Measurements from ENCODE around the gene KRTAP3-3. TPM values are rescaled to one million over a fixed set of nuclear protein-coding genes. Genes with fewer than 3 reads are reported as not detected.

KRTAP3-3 gene
- total and polyA plus RNA-seq, 2 of the 4 experiments (the other 2 are of a cell fraction) = not detected

DNA sequence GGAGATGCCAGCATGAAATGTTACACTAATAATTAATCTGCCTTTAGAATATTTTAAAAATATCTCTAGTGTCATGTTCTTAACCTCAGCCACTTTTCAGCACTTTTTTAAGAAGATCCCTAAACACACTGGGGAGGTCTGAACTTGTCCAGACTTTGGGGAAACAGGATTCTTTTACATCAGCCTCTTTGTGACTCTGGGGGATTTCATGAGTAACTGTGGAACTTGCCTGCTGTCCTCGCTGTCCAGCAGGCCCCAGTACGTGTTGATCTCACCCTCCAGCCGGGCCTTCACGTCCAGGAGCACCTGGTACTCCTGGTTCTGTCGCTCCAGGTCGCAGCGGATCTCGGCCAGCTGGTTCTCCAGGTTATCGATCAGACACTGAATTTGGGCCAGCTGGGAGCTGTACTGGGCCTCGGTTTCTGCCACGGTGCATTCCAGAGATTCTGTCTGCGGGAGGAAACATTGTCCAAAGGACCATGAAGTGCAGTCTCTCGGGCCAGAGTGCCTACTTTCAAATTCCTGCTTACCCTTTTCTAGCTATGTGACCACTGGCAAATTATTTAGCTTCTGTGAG, 15.3 kb downstream of the KRTAP3-3 start:
- H2AFZ ChIP-seq (replicated peaks; ENCODE audit: low read length, poor library complexity) = peak overlapping the region; percentile 47
- CTCF ChIA-PET = no interaction called here
- WGBS, 2 experiments (ENCODE audit: extremely low coverage in 2 of 2, insufficient read length in 1 of 2) = 87% methylated on average over 11 of the region's 13 CpGs; no CpG with 5 or more reads in 1 of the 2 experiments

More for the DNA sequence above, 15.3 kb downstream of the KRTAP3-3 start:
- no peak overlapping the region for H2AK9ac ChIP-seq (replicated peaks; ENCODE audit: low read depth, low read length, poor library complexity)
- H2BK5ac ChIP-seq (ENCODE audit: low read depth, low read length, poor library complexity, severe bottlenecking) = no peak overlapping the region
- no peaks in the 10 kb centered on the region for H3K27me3 ChIP-seq (ENCODE audit: control insufficient read depth, insufficient read depth, low read length)
- POLR2A ChIA-PET (ENCODE audit: unreplicated experiment) = no interaction called here
- no peak overlapping the region for H3K27ac ChIP-seq (ENCODE audit: insufficient read depth, low read length)
- in situ Hi-C loops (cut with MboI; ENCODE audit: low sequenced_read_pairs) = no loop called here
- H3K4me3 ChIP-seq (ENCODE audit: insufficient read depth, low read depth, low read length) = no peak overlapping the region
- 0 out of 2 replicates have a peak overlapping the region, but pooled peaks have one; percentile 24 for H3K4ac ChIP-seq (ENCODE audit: low read depth, low read length)
- no peak overlapping the region for H3K14ac ChIP-seq (replicated peaks; ENCODE audit: low read depth, low read length)
- no peak overlapping the region for H2BK15ac ChIP-seq (ENCODE audit: low read depth, low read length)
- no peak overlapping the region for H2BK120ac ChIP-seq (ENCODE audit: low read depth, low read length)
- dilution Hi-C loops (cut with HindIII; ENCODE audit: low sequenced_read_pairs, unreplicated experiment) = no loop called here
- no TSS peak for BruUV-seq (replicated peaks)
- H2BK20ac ChIP-seq (ENCODE audit: low read depth, low read length) = no peak overlapping the region
- no peak for TF ChIP-seq MAZ (IDR thresholded peaks at IDR 0.05; ENCODE audit: borderline replicate concordance, low read depth, low read length)
- no peak for TF ChIP-seq MXI1 (IDR thresholded peaks at IDR 0.05; ENCODE audit: borderline replicate concordance, low read depth, low read length)
- TF ChIP-seq RCOR1 (IDR thresholded peaks at IDR 0.05; ENCODE audit: insufficient replicate concordance, low read length) = no peak
- no peak for TF ChIP-seq RFX5 (IDR thresholded peaks at IDR 0.05; ENCODE audit: low read depth, low read length)
- no peak for TF ChIP-seq MAFK (IDR thresholded peaks at IDR 0.05; ENCODE audit: low read depth, low read length)
- TF ChIP-seq SMC3 (IDR thresholded peaks at IDR 0.05; ENCODE audit: low read depth, low read length) = no peak
- TF ChIP-seq NFE2L2 (IDR thresholded peaks at IDR 0.05; ENCODE audit: low read depth, low read length) = no peak
- TF ChIP-seq, protein P1, sequence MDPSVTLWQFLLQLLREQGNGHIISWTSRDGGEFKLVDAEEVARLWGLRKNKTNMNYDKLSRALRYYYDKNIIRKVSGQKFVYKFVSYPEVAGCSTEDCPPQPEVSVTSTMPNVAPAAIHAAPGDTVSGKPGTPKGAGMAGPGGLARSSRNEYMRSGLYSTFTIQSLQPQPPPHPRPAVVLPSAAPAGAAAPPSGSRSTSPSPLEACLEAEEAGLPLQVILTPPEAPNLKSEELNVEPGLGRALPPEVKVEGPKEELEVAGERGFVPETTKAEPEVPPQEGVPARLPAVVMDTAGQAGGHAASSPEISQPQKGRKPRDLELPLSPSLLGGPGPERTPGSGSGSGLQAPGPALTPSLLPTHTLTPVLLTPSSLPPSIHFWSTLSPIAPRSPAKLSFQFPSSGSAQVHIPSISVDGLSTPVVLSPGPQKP (IDR thresholded peaks at IDR 0.05; ENCODE audit: borderline replicate concordance, low read depth, low read length) = no peak
- TF ChIP-seq, protein P2, sequence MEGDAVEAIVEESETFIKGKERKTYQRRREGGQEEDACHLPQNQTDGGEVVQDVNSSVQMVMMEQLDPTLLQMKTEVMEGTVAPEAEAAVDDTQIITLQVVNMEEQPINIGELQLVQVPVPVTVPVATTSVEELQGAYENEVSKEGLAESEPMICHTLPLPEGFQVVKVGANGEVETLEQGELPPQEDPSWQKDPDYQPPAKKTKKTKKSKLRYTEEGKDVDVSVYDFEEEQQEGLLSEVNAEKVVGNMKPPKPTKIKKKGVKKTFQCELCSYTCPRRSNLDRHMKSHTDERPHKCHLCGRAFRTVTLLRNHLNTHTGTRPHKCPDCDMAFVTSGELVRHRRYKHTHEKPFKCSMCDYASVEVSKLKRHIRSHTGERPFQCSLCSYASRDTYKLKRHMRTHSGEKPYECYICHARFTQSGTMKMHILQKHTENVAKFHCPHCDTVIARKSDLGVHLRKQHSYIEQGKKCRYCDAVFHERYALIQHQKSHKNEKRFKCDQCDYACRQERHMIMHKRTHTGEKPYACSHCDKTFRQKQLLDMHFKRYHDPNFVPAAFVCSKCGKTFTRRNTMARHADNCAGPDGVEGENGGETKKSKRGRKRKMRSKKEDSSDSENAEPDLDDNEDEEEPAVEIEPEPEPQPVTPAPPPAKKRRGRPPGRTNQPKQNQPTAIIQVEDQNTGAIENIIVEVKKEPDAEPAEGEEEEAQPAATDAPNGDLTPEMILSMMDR (conservative IDR thresholded peaks at IDR 0.05; ENCODE audit: low read depth, low read length) = no peak
- TF ChIP-seq USF2 (IDR thresholded peaks at IDR 0.05; ENCODE audit: low read depth, low read length) = no peak
- TF ChIP-seq RAD21 (IDR thresholded peaks at IDR 0.05; ENCODE audit: low read length) = no peak
- H3K36me3 ChIP-seq (ENCODE audit: control insufficient read depth, insufficient read depth, low read length) = no peaks in the 10 kb centered on the region
- H4K8ac ChIP-seq (ENCODE audit: low read depth in 2 of 2, low read length in 2 of 2) = no peak overlapping the region
- H4K20me1 ChIP-seq (ENCODE audit: insufficient read depth, low read length) = no peaks in the 10 kb centered on the region
- no peak overlapping the region for H4K5ac ChIP-seq (ENCODE audit: low read depth, low read length)
- no peak overlapping the region for H3K18ac ChIP-seq (ENCODE audit: low read depth, low read length)
- ATAC-seq (ENCODE audit: low read depth) (no peak), DNase-seq (no peak)
- no peak overlapping the region for H4K91ac ChIP-seq (ENCODE audit: insufficient read depth, low read depth, low read length)
- intact Hi-C loops (cut with micrococcal nuclease) = no loop called here
- H3K9ac ChIP-seq (ENCODE audit: low read depth, low read length) = no peak overlapping the region
- no peaks in the 10 kb centered on the region for H3K9me3 ChIP-seq (ENCODE audit: control insufficient read depth, insufficient read depth, low read length)
- no peaks in the 10 kb centered on the region for H3K79me1 ChIP-seq (ENCODE audit: low read depth in 1 of 2, low read length in 2 of 2)
- H3K4me2 ChIP-seq (ENCODE audit: low read depth, low read length) = no peak overlapping the region
- no peak overlapping the region for H3K23ac ChIP-seq (ENCODE audit: low read depth, low read length)
- peaks cover 5% of the 10 kb centered on the region for H3K4me1 ChIP-seq (ENCODE audit: control insufficient read depth, insufficient read depth, low read length)
- H2AK5ac ChIP-seq (ENCODE audit: low read depth, low read length) = no peak overlapping the region
- H3K56ac ChIP-seq (ENCODE audit: extremely low read depth, insufficient read depth, low read length) = no peak overlapping the region
- H3K9me1 ChIP-seq (ENCODE audit: insufficient read depth, low read length) = no peaks in the 10 kb centered on the region
